ENCODE measurements around the gene RRP7A.

- TF ChIP-seq EZH2phosphoT487 (IDR thresholded peaks at IDR 0.05; ENCODE audit: borderline replicate concordance, low read length) (no peak), CTCF (conservative IDR thresholded peaks at IDR 0.05; ENCODE audit: low read depth, low read length) (no peak), EZH2 (IDR thresholded peaks at IDR 0.05; ENCODE audit: low read length, unreplicated experiment) (no peak)
Observed at GRCh38 chr22:42461511-42461910, 58.1 kb downstream of the RRP7A start.

All from PC-3 (cell line).